ENCODE measurements around the gene MANEA.

The MANEA gene

GRCh38 chr6:95577304-95578105, at the start of gene MANEA:
Gene MANEA, plus strand, starts transcription at chr6:95577535. Its CDS starts 8,905 bp downstream, at chr6:95586440.
- TF ChIP-seq CTCF (conservative IDR thresholded peaks at IDR 0.05) (no peak), ZFX (IDR thresholded peaks at IDR 0.05) (peak; percentile 70)

GRCh38 chr6:95529762-95530161, 47.6 kb upstream of the MANEA start:
- H3K27ac ChIP-seq, result no peak overlapping the region
- no peak for TF ChIP-seq CTCF (conservative IDR thresholded peaks at IDR 0.05)
- no peak for TF ChIP-seq ZFX (IDR thresholded peaks at IDR 0.05)

More at GRCh38 chr6:95577304-95578105, at the start of gene MANEA:
- H3K27ac ChIP-seq, result peak within 1 kb of the TSS; percentile 95

GRCh38 chr6:95530176-95530819, 47.0 kb upstream of the MANEA start:
- no peak for TF ChIP-seq ZFX (IDR thresholded peaks at IDR 0.05)
- TF ChIP-seq CTCF (conservative IDR thresholded peaks at IDR 0.05), result no peak
- H3K27ac ChIP-seq, result no peak overlapping the region

- TF ChIP-seq CTCF (conservative IDR thresholded peaks at IDR 0.05) (peak; percentile 46), ZFX (IDR thresholded peaks at IDR 0.05) (no peak)
- no peak overlapping the region for H3K27ac ChIP-seq
Observed at GRCh38 chr6:95543798-95544197, 33.5 kb upstream of the MANEA start.

- TF ChIP-seq ZFX (IDR thresholded peaks at IDR 0.05) (no peak), CTCF (conservative IDR thresholded peaks at IDR 0.05) (no peak)
- no peak overlapping the region for H3K27ac ChIP-seq
Observed at GRCh38 chr6:95544517-95545225, 32.7 kb upstream of the MANEA start.

- no peak overlapping the region; the same call in 1 of the 2 replicates for H3K27ac ChIP-seq
- TF ChIP-seq CTCF (conservative IDR thresholded peaks at IDR 0.05), result no peak
- no peak for TF ChIP-seq ZFX (IDR thresholded peaks at IDR 0.05)
Observed at GRCh38 chr6:95545226-95545625, 32.1 kb upstream of the MANEA start.

All from C4-2B (cell line).